Psoas muscle (tissue), 8 donors: ENCODE data around the gene MRC2. TPM values are rescaled to one million over a fixed set of nuclear protein-coding genes. Genes with fewer than 3 reads are reported as not detected.

Experiments used
- ATAC-seq, 4 donors: fragments of 200-7000 bp; cut with Tn5 transposase; one replicate each; pipeline ENCODE4 v1.9.1; 2020; ENCODE audit warnings: moderate library complexity in 3 of 4, mild to moderate bottlenecking in 2 of 4
- DNase-seq, 2 donors: peaks; one replicate each; pipeline ENCODE4 v3.0.0-alpha.2; 2020
- H3K27ac ChIP-seq: fragments of 200-600 bp; one replicate; pipeline ENCODE4 v1.8.0; 2022
- H3K27me3 ChIP-seq, 3 donors: fragments of 200-600 bp in 1 of 3; one replicate each; pipeline versions ENCODE4 v1.6.1 to v1.8.0; 2013 to 2022; ENCODE audit warnings: low read length in 2 of 3, mild to moderate bottlenecking in 2 of 3, moderate library complexity in 1 of 3; ENCODE audit not compliant: insufficient read depth in 3 of 3
- H3K36me3 ChIP-seq, 2 donors: fragments of 200-600 bp in 1 of 2; one replicate each; pipeline versions ENCODE4 v1.6.1 to v1.8.0; 2013 to 2022; ENCODE audit warnings: low read depth in 1 of 2, mild to moderate bottlenecking in 1 of 2, moderate library complexity in 1 of 2; ENCODE audit not compliant: insufficient read depth in 1 of 2
- H3K4me1 ChIP-seq: fragments of 200-600 bp; one replicate; pipeline ENCODE4 v1.8.0; 2022
- H3K4me3 ChIP-seq: fragments of 200-600 bp; one replicate; pipeline ENCODE4 v1.8.0; 2022; ENCODE audit warnings: mild to moderate bottlenecking
- H3K9me3 ChIP-seq: fragments of 200-600 bp; one replicate; pipeline ENCODE4 v1.8.0; 2022
- WGBS, 3 donors: extraction: QIAGEN DNeasy Blood & Tissue Kit; methylation state at CpG; one replicate each; pipeline versions ENCODE4 v1.1.6 to v1.1.7; 2013; 5-methylcytosine and 5-hydroxymethylcytosine counted together
- intact Hi-C, 2 donors: fragments of 100-400 bp; cut with DNase I; formaldehyde crosslinking; loops; one replicate each; pipeline versions ENCODE4 v1.11.0 to v1.14.2; 2022
- polyA plus RNA-seq, 3 donors: library from polyadenylated mRNA; stranded (reverse); fragments of 200-250 nt; gene quantifications; one replicate each; pipeline ENCODE4 v1.2.3, GENCODE V29; 2013
- total RNA-seq, 4 donors: library from RNA; stranded (reverse); fragmentation: NEBNext Ultra II Directional in 2 of 4; extraction: Animal tissue kit (Norgen Biotek cat#: 25700) in 2 of 4; gene quantifications; one replicate each; pipeline versions ENCODE4 v1.2.1 to v1.2.4, GENCODE V29; 2021 to 2023
- TF ChIP-seq, protein P1 (sequence below): fragments of 200-600 bp; IDR thresholded peaks from one replicate; pipeline ENCODE4 v1.8.0; 2022; ENCODE audit warnings: antibody characterized with exemption
- donor health status: healthy with polysubstance abuse.
- donor health status: DM: no; HTN: no; CAD: no; lungs with moderate emphysema.
- donor health status: Bipolar disorder and iron deficiency.
- donor health status: healthy.
- donor health status: DM: yes; HTN: yes; CAD: no.
- donor health status: DM: no; HTN: no; CAD: no.
- donor health status: DM: no; HTN: no; CAD: no.
- donor health status: DM: yes; HTN: yes; CAD: no.

MRC2 gene
- total and polyA plus RNA-seq, 7 donors = 3.5 to 17.5 (median 5.9) TPM

DNA sequence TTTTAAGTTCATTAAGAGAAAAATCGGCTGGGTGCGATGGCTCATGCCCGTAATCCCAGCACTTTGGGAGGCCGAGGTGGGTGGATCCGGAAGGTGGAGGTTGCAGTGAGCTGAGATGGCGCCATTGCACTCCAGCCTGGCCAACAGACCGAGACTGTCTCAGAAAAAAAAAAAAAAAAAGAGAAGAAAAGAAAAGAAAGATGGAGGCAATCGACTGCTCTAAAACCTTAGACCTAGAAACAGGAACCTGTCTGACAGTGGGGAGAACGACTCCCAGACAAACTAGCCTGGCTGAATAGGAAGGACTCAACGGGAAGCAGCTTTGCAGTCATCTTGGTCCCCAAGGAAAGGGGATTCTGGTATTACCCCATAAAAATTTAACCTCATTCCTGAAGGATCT is 13.7 kb downstream of the MRC2 start:
- 79 to 85% (median 82%) methylated on average over 10 of the region's 10 CpGs for WGBS, 3 donors
- DNase-seq (no peak), ATAC-seq (no peak)
- no peaks in the 10 kb centered on the region for H3K36me3 ChIP-seq
- TF ChIP-seq, protein P1, sequence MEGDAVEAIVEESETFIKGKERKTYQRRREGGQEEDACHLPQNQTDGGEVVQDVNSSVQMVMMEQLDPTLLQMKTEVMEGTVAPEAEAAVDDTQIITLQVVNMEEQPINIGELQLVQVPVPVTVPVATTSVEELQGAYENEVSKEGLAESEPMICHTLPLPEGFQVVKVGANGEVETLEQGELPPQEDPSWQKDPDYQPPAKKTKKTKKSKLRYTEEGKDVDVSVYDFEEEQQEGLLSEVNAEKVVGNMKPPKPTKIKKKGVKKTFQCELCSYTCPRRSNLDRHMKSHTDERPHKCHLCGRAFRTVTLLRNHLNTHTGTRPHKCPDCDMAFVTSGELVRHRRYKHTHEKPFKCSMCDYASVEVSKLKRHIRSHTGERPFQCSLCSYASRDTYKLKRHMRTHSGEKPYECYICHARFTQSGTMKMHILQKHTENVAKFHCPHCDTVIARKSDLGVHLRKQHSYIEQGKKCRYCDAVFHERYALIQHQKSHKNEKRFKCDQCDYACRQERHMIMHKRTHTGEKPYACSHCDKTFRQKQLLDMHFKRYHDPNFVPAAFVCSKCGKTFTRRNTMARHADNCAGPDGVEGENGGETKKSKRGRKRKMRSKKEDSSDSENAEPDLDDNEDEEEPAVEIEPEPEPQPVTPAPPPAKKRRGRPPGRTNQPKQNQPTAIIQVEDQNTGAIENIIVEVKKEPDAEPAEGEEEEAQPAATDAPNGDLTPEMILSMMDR = no peak
- H3K4me3 ChIP-seq = no peak overlapping the region
- no peaks in the 10 kb centered on the region for H3K27me3 ChIP-seq
- no peaks in the 10 kb centered on the region for H3K9me3 ChIP-seq
- no peaks in the 10 kb centered on the region for H3K4me1 ChIP-seq
- no peak overlapping the region for H3K27ac ChIP-seq
- intact Hi-C loops = no loop called here

DNA sequence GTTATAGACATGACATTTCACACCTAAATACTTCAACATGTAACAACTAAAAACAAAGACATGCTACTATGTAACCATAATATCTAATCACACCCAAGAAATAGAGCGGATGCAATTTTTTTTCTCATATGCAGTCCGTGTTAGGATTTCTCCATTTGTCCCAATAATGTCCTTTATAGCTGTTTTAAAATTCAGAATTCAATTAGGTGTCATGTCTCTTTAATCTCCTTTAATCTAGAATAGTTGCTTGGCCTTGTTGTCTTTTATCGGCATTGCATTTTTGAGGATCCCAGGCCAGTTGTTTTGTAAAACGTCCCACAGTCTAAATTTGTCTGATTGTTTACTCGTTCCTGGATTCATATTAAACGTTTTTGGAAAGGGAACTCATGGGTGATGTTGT is 14.5 kb downstream of the MRC2 start:
- no peak overlapping the region for H3K4me3 ChIP-seq
- H3K27me3 ChIP-seq = no peaks in the 10 kb centered on the region
- TF ChIP-seq, protein P1 = no peak
- DNase-seq (no peak), ATAC-seq (no peak)
- intact Hi-C loops = no loop called here
- no peak overlapping the region for H3K27ac ChIP-seq
- WGBS, 3 donors = 46 to 54% (median 54%) methylated on average over 6 of the region's 6 CpGs
- H3K36me3 ChIP-seq = no peaks in the 10 kb centered on the region
- H3K4me1 ChIP-seq = no peaks in the 10 kb centered on the region
- H3K9me3 ChIP-seq = no peaks in the 10 kb centered on the region

DNA sequence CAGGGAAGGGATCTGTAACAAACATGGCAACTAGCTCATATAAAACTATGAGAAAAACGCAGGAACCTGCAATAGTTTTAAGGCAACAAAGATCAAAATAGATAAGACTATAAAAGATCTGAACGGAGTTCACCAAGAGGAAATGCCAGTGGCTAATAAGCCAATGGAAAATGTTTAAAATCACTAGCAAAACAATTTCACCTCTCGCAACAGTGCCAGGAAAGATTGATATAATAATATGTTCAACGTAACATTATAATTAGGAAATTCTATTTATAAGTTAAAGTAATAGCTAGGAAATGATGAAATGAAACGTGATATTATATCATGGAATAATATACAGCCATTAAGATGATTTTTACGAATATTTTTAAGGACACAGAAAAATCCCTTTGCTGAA is 16.0 kb downstream of the MRC2 start:
- TF ChIP-seq, protein P1 = no peak
- no peaks in the 10 kb centered on the region for H3K27me3 ChIP-seq
- 80 to 90% (median 85%) methylated on average over 6 of the region's 6 CpGs for WGBS, 3 donors
- no peak overlapping the region for H3K27ac ChIP-seq
- ATAC-seq = no peak
- intact Hi-C loops = no loop called here
- H3K36me3 ChIP-seq = no peaks in the 10 kb centered on the region
- DNase-seq = no peak
- H3K4me3 ChIP-seq = no peak overlapping the region
- H3K4me1 ChIP-seq = no peaks in the 10 kb centered on the region
- H3K9me3 ChIP-seq = no peaks in the 10 kb centered on the region

DNA sequence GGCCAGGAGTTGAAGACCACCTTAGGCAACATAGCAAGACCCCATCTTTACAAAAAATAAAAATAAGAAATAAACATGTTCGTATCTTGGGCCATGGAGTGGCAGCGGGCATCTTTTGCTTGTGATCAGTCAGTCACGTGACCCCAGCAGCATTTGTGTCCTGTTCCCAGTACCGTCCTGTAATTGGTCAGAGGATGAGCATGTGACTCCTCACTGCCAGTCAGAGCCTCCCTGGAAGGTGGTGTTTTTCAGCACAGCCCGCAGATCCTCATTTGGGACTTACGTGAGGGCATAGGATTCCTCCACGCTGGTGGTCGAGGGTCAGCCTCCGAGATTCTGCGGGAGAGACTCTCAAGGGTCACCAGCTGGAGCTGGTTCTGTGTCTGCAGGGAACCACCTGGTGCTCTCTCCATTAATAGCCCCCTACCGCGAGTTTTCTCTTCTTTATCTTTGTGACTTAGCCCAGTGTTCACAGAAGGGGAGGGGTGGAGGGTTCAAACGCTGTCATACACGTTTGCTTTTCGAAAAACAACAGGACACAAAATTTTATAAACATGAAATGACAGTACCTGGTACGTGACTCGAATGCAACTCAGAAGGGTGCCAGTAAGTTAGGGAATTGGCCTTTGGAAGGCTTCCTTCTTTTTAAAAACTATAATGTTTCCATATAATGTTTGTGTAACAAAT is 17.2 kb downstream of the MRC2 start:
- no peaks in the 10 kb centered on the region for H3K27me3 ChIP-seq
- ATAC-seq = no peak
- H3K36me3 ChIP-seq = no peaks in the 10 kb centered on the region
- WGBS, 3 donors = 68 to 74% (median 68%) methylated on average over 17 of the region's 17 CpGs
- no peak for DNase-seq
- H3K9me3 ChIP-seq = no peaks in the 10 kb centered on the region
- TF ChIP-seq, protein P1 = no peak
- H3K4me1 ChIP-seq = no peaks in the 10 kb centered on the region
- H3K27ac ChIP-seq = no peak overlapping the region
- intact Hi-C loops = no loop called here
- H3K4me3 ChIP-seq = no peak overlapping the region
